HL-60 (cell line): Measurements from ENCODE around the gene MAPKAPK3.

Source experiments
- DNase-seq, 2 experiments: peaks; one replicate each; pipeline ENCODE4 v3.0.0-alpha.2; 2010 to 2020; ENCODE audit warnings: low read depth in 1 of 2, low spot score in 1 of 2
- H3K27ac ChIP-seq: fragments of 250-450 bp; sonication (Bioruptor Pico); replicated peaks from 2 replicates; pipeline ENCODE4 v1.5.1; 2020; ENCODE audit warnings: mild to moderate bottlenecking, moderate library complexity
- H3K27me3 ChIP-seq: fragments of 250-450 bp; sonication (Bioruptor Pico); 2 replicates; pipeline ENCODE4 v1.5.1; 2021; ENCODE audit warnings: mild to moderate bottlenecking, moderate library complexity; ENCODE audit not compliant: insufficient read depth, poor library complexity, severe bottlenecking
- H3K4me3 ChIP-seq: replicated peaks from 2 replicates; pipeline ENCODE4 v1.5.1; 2011; ENCODE audit warnings: mild to moderate bottlenecking, control low read depth, low read length; ENCODE audit not compliant: insufficient read depth
- GABPA ChIP-seq: IDR thresholded peaks from 2 replicates; pipeline ENCODE4 v1.6.1; 2012; ENCODE audit warnings: low read depth
- POLR2AphosphoS5 ChIP-seq: IDR thresholded peaks from 2 replicates; pipeline ENCODE4 v1.6.1; 2012; ENCODE audit warnings: low read depth
- SPI1 ChIP-seq: IDR thresholded peaks from 2 replicates; pipeline ENCODE4 v1.6.1; 2012; ENCODE audit warnings: low read depth, mild to moderate bottlenecking, borderline replicate concordance
- TF ChIP-seq, protein P1 (sequence below): IDR thresholded peaks from 2 replicates; pipeline ENCODE4 v1.6.1; 2012; ENCODE audit warnings: low read depth; ENCODE audit not compliant: insufficient replicate concordance
- TF ChIP-seq, protein P2 (sequence below): IDR thresholded peaks from one replicate; pipeline ENCODE4 v1.5.1; 2011; ENCODE audit warnings: low read length, control low read depth, inconsistent platforms; ENCODE audit not compliant: insufficient read depth

MAPKAPK3 gene

DNA sequence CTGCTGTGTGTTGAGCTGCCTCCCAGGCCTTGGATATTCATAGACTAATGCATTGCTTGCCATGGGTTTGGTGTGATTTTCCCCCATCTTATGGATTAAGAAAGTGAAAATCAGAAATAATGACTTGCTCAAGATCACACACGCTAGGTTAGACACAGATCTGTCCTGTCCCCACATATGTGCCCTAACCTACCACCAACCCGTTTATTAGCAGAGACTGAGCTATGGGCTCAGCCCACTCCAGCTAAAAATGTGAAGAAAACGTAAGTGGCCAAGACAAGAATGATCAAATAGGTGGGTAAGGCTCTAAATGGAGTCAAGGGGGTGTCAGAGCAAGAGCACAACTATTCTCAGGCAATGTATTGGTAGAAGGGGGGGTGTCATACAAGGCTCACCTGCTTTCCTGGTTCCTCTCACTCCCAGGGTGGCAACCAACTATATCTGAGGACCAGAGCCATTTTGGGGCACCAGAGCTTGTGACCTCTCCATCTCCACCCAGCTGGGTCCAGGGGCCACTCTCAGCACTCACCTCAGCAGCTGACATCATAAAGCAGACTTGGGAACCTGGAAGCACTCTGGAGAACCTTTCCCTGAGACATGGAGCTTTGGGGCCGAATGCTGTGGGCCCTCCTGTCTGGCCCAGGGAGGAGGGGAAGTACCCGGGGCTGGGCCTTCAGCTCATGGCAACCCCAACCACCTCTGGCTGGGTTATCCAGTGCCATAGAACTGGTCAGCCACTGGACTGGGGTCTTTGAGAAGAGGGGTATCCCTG, 46.3 kb upstream of the MAPKAPK3 start:
- H3K27ac ChIP-seq = no peak overlapping the region
- peaks cover 3% of the 10 kb centered on the region for H3K27me3 ChIP-seq
- H3K4me3 ChIP-seq = no peak overlapping the region
- DNase-seq = no peak
- TF ChIP-seq SPI1 (no peak), POLR2AphosphoS5 (no peak), GABPA (no peak)
- TF ChIP-seq, protein P1, sequence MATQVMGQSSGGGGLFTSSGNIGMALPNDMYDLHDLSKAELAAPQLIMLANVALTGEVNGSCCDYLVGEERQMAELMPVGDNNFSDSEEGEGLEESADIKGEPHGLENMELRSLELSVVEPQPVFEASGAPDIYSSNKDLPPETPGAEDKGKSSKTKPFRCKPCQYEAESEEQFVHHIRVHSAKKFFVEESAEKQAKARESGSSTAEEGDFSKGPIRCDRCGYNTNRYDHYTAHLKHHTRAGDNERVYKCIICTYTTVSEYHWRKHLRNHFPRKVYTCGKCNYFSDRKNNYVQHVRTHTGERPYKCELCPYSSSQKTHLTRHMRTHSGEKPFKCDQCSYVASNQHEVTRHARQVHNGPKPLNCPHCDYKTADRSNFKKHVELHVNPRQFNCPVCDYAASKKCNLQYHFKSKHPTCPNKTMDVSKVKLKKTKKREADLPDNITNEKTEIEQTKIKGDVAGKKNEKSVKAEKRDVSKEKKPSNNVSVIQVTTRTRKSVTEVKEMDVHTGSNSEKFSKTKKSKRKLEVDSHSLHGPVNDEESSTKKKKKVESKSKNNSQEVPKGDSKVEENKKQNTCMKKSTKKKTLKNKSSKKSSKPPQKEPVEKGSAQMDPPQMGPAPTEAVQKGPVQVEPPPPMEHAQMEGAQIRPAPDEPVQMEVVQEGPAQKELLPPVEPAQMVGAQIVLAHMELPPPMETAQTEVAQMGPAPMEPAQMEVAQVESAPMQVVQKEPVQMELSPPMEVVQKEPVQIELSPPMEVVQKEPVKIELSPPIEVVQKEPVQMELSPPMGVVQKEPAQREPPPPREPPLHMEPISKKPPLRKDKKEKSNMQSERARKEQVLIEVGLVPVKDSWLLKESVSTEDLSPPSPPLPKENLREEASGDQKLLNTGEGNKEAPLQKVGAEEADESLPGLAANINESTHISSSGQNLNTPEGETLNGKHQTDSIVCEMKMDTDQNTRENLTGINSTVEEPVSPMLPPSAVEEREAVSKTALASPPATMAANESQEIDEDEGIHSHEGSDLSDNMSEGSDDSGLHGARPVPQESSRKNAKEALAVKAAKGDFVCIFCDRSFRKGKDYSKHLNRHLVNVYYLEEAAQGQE = no peak
- TF ChIP-seq, protein P2, sequence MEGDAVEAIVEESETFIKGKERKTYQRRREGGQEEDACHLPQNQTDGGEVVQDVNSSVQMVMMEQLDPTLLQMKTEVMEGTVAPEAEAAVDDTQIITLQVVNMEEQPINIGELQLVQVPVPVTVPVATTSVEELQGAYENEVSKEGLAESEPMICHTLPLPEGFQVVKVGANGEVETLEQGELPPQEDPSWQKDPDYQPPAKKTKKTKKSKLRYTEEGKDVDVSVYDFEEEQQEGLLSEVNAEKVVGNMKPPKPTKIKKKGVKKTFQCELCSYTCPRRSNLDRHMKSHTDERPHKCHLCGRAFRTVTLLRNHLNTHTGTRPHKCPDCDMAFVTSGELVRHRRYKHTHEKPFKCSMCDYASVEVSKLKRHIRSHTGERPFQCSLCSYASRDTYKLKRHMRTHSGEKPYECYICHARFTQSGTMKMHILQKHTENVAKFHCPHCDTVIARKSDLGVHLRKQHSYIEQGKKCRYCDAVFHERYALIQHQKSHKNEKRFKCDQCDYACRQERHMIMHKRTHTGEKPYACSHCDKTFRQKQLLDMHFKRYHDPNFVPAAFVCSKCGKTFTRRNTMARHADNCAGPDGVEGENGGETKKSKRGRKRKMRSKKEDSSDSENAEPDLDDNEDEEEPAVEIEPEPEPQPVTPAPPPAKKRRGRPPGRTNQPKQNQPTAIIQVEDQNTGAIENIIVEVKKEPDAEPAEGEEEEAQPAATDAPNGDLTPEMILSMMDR = no peak

DNA sequence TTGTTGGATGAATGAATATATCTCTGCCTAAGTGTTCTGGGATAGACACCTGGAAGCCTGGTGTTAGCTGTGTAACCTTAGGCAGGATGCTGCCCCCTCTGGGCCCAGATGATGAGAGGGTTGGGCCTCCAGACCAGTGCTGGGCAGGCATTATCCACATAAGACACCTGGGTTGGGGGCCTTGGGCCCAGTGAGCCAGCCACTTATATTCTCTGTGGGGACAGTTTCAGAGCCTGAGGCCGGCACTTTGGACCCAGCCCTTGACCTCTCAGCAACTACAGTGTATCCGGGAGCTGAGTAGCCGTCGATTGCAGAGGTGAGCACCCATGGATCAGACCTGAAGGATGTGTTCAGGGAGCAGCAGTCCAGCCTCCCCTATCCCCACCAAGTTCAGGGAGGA, 45.5 kb upstream of the MAPKAPK3 start:
- H3K27ac ChIP-seq = no peak overlapping the region
- TF ChIP-seq, protein P1 = no peak
- no peak for TF ChIP-seq SPI1
- TF ChIP-seq POLR2AphosphoS5 = no peak
- TF ChIP-seq, protein P2 = no peak
- no peak for TF ChIP-seq GABPA

DNA sequence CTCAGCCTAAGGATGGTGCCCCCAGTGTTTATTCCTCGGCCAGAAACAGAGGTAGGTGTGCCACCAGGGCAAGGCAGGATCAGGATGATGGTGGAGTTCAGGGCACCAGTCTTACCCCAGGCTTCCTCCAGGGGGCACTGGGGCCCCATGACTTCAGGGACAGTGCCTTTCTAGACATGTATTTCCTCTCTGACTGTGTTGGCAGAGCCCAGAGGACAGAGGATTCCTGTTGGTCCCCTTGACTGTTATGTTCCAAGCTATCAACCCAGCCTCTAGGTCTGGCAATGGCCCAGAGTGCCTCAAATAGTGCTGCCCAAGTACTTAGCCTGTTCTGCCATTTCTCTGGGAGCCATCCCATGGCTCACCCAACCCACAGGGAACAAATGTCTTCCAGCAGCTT, 44.8 kb upstream of the MAPKAPK3 start:
- Histone ChIP-seq H3K4me3 (no peak overlapping the region), H3K27ac (no peak overlapping the region; the same call in 1 of the 2 replicates), H3K27me3 (no peaks in the 10 kb centered on the region)
- DNase-seq = peak; percentile 50 to 79
- TF ChIP-seq GABPA = no peak
- peak; percentile 23; the same call in 1 of the 2 replicates for TF ChIP-seq SPI1
- TF ChIP-seq, protein P2 = peak; percentile 94
- TF ChIP-seq, protein P1 = no peak
- TF ChIP-seq POLR2AphosphoS5 = no peak

More for the DNA sequence above, 45.5 kb upstream of the MAPKAPK3 start:
- Histone ChIP-seq H3K27me3 (peaks cover 3% of the 10 kb centered on the region), H3K4me3 (no peak overlapping the region)
- no peak for DNase-seq
